NCI-H2196 (cell line): ENCODE data around the gene TERT.
"Not testable (repeated sequence)": the region's sequence is repeated elsewhere in the genome, so short reads cannot be mapped to it uniquely, and the experiment has no call there.

ENCODE experiments used
- DNase-seq: peaks from one replicate; lab custom pipeline; 2025; ENCODE audit not compliant: unreplicated experiment; lab: John Stamatoyannopoulos, UW

Gene TERT

GRCh38 chr5:1297243-1297642 is 2.4 kb upstream of the TERT start:
- no peak for DNase-seq

- no peak for DNase-seq
These were observed 776 bp upstream of the TERT start for GRCh38 chr5:1295650-1296037.

GRCh38 chr5:1294206-1294834 is 548 bp downstream of the TERT start:
- DNase-seq, result no peak

GRCh38 chr5:1293416-1294205 is 1.3 kb downstream of the TERT start:
- no peak for DNase-seq

- DNase-seq, result no peak
These were observed 1.9 kb downstream of the TERT start for GRCh38 chr5:1292846-1293415.

GRCh38 chr5:1292139-1292538 is 2.7 kb downstream of the TERT start:
- no peak for DNase-seq

GRCh38 chr5:1291611-1292080 is 3.2 kb downstream of the TERT start:
- no peak for DNase-seq

- not testable (repeated sequence) for DNase-seq
These were observed 3.9 kb downstream of the TERT start for GRCh38 chr5:1290956-1291355.

- not testable (repeated sequence) for DNase-seq
These were observed 5.3 kb downstream of the TERT start for GRCh38 chr5:1289559-1289958.

- no peak for DNase-seq
These were observed 6.2 kb downstream of the TERT start for GRCh38 chr5:1288439-1289335.

- no peak for DNase-seq
These were observed 9.0 kb downstream of the TERT start for GRCh38 chr5:1285883-1286291.

- DNase-seq, result no peak
These were observed 9.7 kb downstream of the TERT start for GRCh38 chr5:1285141-1285540.

GRCh38 chr5:1284336-1284970 is 10.4 kb downstream of the TERT start:
- DNase-seq, result not testable (repeated sequence)

GRCh38 chr5:1283729-1284041 is 11.2 kb downstream of the TERT start:
- not testable (repeated sequence) for DNase-seq

- not testable (repeated sequence) for DNase-seq
These were observed 11.7 kb downstream of the TERT start for GRCh38 chr5:1282993-1283728.

- DNase-seq, result peak; percentile 42
These were observed 12.5 kb downstream of the TERT start for GRCh38 chr5:1282131-1282992.

- no peak for DNase-seq
These were observed 13.6 kb downstream of the TERT start for GRCh38 chr5:1281038-1281882.
